HL-60 (cell line): Measurements from ENCODE around the gene USP21.

Source experiments
- DNase-seq, 2 experiments: peaks; one replicate each; pipeline ENCODE4 v3.0.0-alpha.2; 2010 to 2020; ENCODE audit warnings: low read depth in 1 of 2, low spot score in 1 of 2
- H3K27ac ChIP-seq: fragments of 250-450 bp; sonication (Bioruptor Pico); replicated peaks from 2 replicates; pipeline ENCODE4 v1.5.1; 2020; ENCODE audit warnings: mild to moderate bottlenecking, moderate library complexity
- H3K27me3 ChIP-seq: fragments of 250-450 bp; sonication (Bioruptor Pico); 2 replicates; pipeline ENCODE4 v1.5.1; 2021; ENCODE audit warnings: mild to moderate bottlenecking, moderate library complexity; ENCODE audit not compliant: insufficient read depth, poor library complexity, severe bottlenecking
- H3K4me3 ChIP-seq: replicated peaks from 2 replicates; pipeline ENCODE4 v1.5.1; 2011; ENCODE audit warnings: mild to moderate bottlenecking, control low read depth, low read length; ENCODE audit not compliant: insufficient read depth
- CTCF ChIP-seq: IDR thresholded peaks from one replicate; pipeline ENCODE4 v1.5.1; 2011; ENCODE audit warnings: low read length, control low read depth, inconsistent platforms; ENCODE audit not compliant: insufficient read depth
- GABPA ChIP-seq: IDR thresholded peaks from 2 replicates; pipeline ENCODE4 v1.6.1; 2012; ENCODE audit warnings: low read depth
- POLR2AphosphoS5 ChIP-seq: IDR thresholded peaks from 2 replicates; pipeline ENCODE4 v1.6.1; 2012; ENCODE audit warnings: low read depth
- REST ChIP-seq: IDR thresholded peaks from 2 replicates; pipeline ENCODE4 v1.6.1; 2012; ENCODE audit warnings: low read depth; ENCODE audit not compliant: insufficient replicate concordance
- SPI1 ChIP-seq: IDR thresholded peaks from 2 replicates; pipeline ENCODE4 v1.6.1; 2012; ENCODE audit warnings: low read depth, mild to moderate bottlenecking, borderline replicate concordance

Gene USP21

GRCh38 chr1:161190962-161191521, 31.7 kb downstream of the USP21 start:
- no peak overlapping the region for H3K27ac ChIP-seq
- TF ChIP-seq REST = no peak
- no peak for TF ChIP-seq POLR2AphosphoS5
- no peak for TF ChIP-seq SPI1
- TF ChIP-seq CTCF = no peak
- no peak for TF ChIP-seq GABPA
- DNase-seq = no peak

GRCh38 chr1:161191971-161192370, 32.7 kb downstream of the USP21 start:
- Histone ChIP-seq H3K27ac (no peak overlapping the region), H3K27me3 (no peaks in the 10 kb centered on the region), H3K4me3 (no peak overlapping the region)
- TF ChIP-seq REST (no peak), CTCF (no peak), POLR2AphosphoS5 (no peak), GABPA (no peak), SPI1 (no peak)
- DNase-seq = no peak

More at GRCh38 chr1:161190962-161191521, 31.7 kb downstream of the USP21 start:
- no peak overlapping the region for H3K4me3 ChIP-seq
- H3K27me3 ChIP-seq = no peaks in the 10 kb centered on the region

GRCh38 chr1:161192476-161193465, 33.5 kb downstream of the USP21 start:
- TF ChIP-seq GABPA (no peak), REST (no peak), CTCF (peak; percentile 96), SPI1 (peak; percentile 74), POLR2AphosphoS5 (no peak)
- Histone ChIP-seq H3K27ac (no peak overlapping the region), H3K27me3 (no peaks in the 10 kb centered on the region), H3K4me3 (no peak overlapping the region)
- DNase-seq = peak; percentile 61 to 76
